Nucleus accumbens (tissue), 56 donors: Measurements from ENCODE around the gene LSP1.

Experiments used
- DNase-seq, 56 donors: peaks; one replicate each; lab custom pipeline; 2025; lab: John Stamatoyannopoulos, UW

Gene LSP1

GRCh38 chr11:1887451-1888346, 34.8 kb downstream of the LSP1 start:
- DNase-seq: no peak

- no peak for DNase-seq
Measured at GRCh38 chr11:1888347-1888753, 35.5 kb downstream of the LSP1 start.

- no peak for DNase-seq
Measured at GRCh38 chr11:1888811-1889210, 35.9 kb downstream of the LSP1 start.

- DNase-seq: no peak
Measured at GRCh38 chr11:1889224-1889930, 36.5 kb downstream of the LSP1 start.

- no peak for DNase-seq
Measured at GRCh38 chr11:1889941-1890855, 37.3 kb downstream of the LSP1 start.

- DNase-seq: no peak
Measured at GRCh38 chr11:1890856-1891830, 38.3 kb downstream of the LSP1 start.

GRCh38 chr11:1891831-1892115, 38.9 kb downstream of the LSP1 start, which contains the start of gene PRR33:
TSS of gene PRR33 (minus strand) at chr11:1891895. CDS start at chr11:1890584, 1,311 bp downstream.
- no peak for DNase-seq

- DNase-seq: no peak
Measured at GRCh38 chr11:1892116-1892515, 39.2 kb downstream of the LSP1 start.

GRCh38 chr11:1892558-1892957, 39.7 kb downstream of the LSP1 start:
- DNase-seq: no peak

- no peak for DNase-seq
Measured at GRCh38 chr11:1893581-1894359, 40.9 kb downstream of the LSP1 start.

- DNase-seq: no peak
Measured at GRCh38 chr11:1894759-1895158, 41.9 kb downstream of the LSP1 start.

GRCh38 chr11:1896468-1896867, 43.6 kb downstream of the LSP1 start:
- DNase-seq: no peak

- no peak for DNase-seq
Measured at GRCh38 chr11:1896923-1897322, 44.0 kb downstream of the LSP1 start.

GRCh38 chr11:1899090-1899489, 46.2 kb downstream of the LSP1 start:
- no peak for DNase-seq

- DNase-seq: no peak
Measured at GRCh38 chr11:1899686-1900085, 46.8 kb downstream of the LSP1 start.

- no peak for DNase-seq
Measured at GRCh38 chr11:1906181-1906580, 53.3 kb downstream of the LSP1 start.

GRCh38 chr11:1906611-1907423, 53.9 kb downstream of the LSP1 start:
- no peak for DNase-seq

- no peak for DNase-seq
Measured at GRCh38 chr11:1908618-1909017, 55.7 kb downstream of the LSP1 start.
